ENCODE measurements around the gene SYNPO2. TPM values are rescaled to one million over a fixed set of nuclear protein-coding genes. Genes with fewer than 3 reads are reported as not detected.

The SYNPO2 gene
- total and polyA plus RNA-seq, 2 of the 8 experiments (the other 6 are each of a cell fraction or from before 2014, with no cell fraction given) = 0.50 to 4.2 TPM

DNA sequence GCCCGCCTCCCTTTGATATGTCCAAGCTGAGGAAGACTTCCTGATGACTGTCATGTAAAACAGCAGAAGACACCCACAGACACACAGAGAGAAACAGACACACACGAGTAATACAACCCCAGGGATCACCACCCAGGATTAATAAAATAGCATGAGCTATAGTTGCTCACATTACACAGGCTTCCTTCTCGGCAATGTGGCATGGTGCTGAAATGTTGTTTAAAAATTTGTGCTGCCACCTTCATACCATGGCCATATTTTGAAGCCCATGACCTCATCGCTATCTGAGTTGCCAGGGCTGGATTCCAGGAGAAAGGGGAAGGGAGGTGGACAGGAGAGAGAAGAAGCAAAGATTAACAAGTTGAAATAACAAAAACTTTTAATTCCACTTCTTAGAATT lies 111.7 kb downstream of the SYNPO2 start:
- DNase-seq (ENCODE audit: low read depth in 1 of 2, low spot score in 2 of 2) (no peak), FAIRE-seq (no peak)
- no peaks in the 10 kb centered on the region for H3K79me2 ChIP-seq (ENCODE audit: control insufficient read depth in 1 of 2, insufficient read depth in 2 of 2, low read length in 2 of 2)
- H3K23me2 ChIP-seq (ENCODE audit: low read depth, low read length) = no peaks in the 10 kb centered on the region
- H3K4me3 ChIP-seq (ENCODE audit: extremely low read depth in 1 of 4, insufficient read depth in 2 of 4, low read depth in 3 of 4, low read length in 4 of 4) = no peak overlapping the region
- H3K9ac ChIP-seq (replicated peaks in 1 of 4; ENCODE audit: extremely low read depth in 1 of 4, low read depth in 3 of 4, low read length in 3 of 4) = no peak overlapping the region
- H4K20me1 ChIP-seq (replicated peaks in 1 of 2; ENCODE audit: control insufficient read depth in 1 of 2, insufficient read depth in 2 of 2, low read length in 2 of 2) = no peaks in the 10 kb centered on the region
- no peak overlapping the region for H2BK120ac ChIP-seq (replicated peaks; ENCODE audit: low read depth, low read length)
- H3K23ac ChIP-seq (ENCODE audit: insufficient read length) = no peak overlapping the region
- ChIA-PET POLR2A (ENCODE audit: partially characterized antibody) (no interaction called here), CTCF (ENCODE audit: partially characterized antibody) (interaction anchor here (0.5 to 1.9 kb wide), 3 partner anchors 17 to 136 kb away, joined by 3 to 5 read pairs (median 4); no protein-coding TSS in a partner anchor)
- H4K8ac ChIP-seq (ENCODE audit: extremely low read depth, insufficient read depth, low read length) = no peak overlapping the region
- H2BK15ac ChIP-seq (ENCODE audit: low read length) = no peak overlapping the region
- H3K56ac ChIP-seq (replicated peaks; ENCODE audit: insufficient read length, low read depth, low read length) = no peak overlapping the region
- no peaks in the 10 kb centered on the region for H3K27me3 ChIP-seq (replicated peaks in 1 of 4; ENCODE audit: control insufficient read depth in 3 of 4, extremely low read depth in 1 of 4, insufficient read depth in 3 of 4, low read length in 3 of 4)
- no peak overlapping the region for H2AK5ac ChIP-seq (ENCODE audit: low read depth, low read length)
- no peak overlapping the region for H3K4me2 ChIP-seq (ENCODE audit: insufficient read depth in 1 of 2, low read depth in 2 of 2, low read length in 2 of 2)
- no peak overlapping the region for H3K18ac ChIP-seq (ENCODE audit: extremely low read depth, low read length)
- H2BK12ac ChIP-seq (ENCODE audit: low read depth, low read length) = no peak overlapping the region; the same call in 1 of the 2 replicates
- H3K9me3 ChIP-seq (ENCODE audit: insufficient read depth in 2 of 2, low read depth in 1 of 2, low read length in 1 of 2) = no peaks in the 10 kb centered on the region
- no peak overlapping the region for H4K91ac ChIP-seq (replicated peaks; ENCODE audit: insufficient read length, low read length)
- H2BK20ac ChIP-seq (ENCODE audit: low read length) = no peak overlapping the region
- no peak overlapping the region for H3K14ac ChIP-seq (ENCODE audit: insufficient read length)
- no peaks in the 10 kb centered on the region for H3K36me3 ChIP-seq (ENCODE audit: control insufficient read depth in 2 of 4, insufficient read depth in 4 of 4, low read length in 3 of 4)
- no peak overlapping the region for H2AFZ ChIP-seq (ENCODE audit: low read length)
- 77% methylated on average over 4 of the region's 4 CpGs; no CpG with 5 or more reads in 1 of the 2 experiments for WGBS, 2 experiments (ENCODE audit: extremely low coverage in 1 of 2, insufficient coverage in 1 of 2, insufficient read length in 1 of 2, insufficient replicate concordance in 2 of 2, low coverage in 1 of 2, low lambda C conversion rate in 2 of 2, missing lambda C conversion rate in 1 of 2)
- no peaks in the 10 kb centered on the region for H3K79me1 ChIP-seq (ENCODE audit: low read depth, low read length)
- H3K4me1 ChIP-seq (replicated peaks in 1 of 4; ENCODE audit: control insufficient read depth in 3 of 4, insufficient read depth in 4 of 4, low read length in 3 of 4) = peaks cover 0 to 8% (median 4%) of the 10 kb centered on the region in 4 experiments; a peak in 2 of 7 replicates
- no peak overlapping the region for H4K5ac ChIP-seq (ENCODE audit: insufficient read length, low read depth, low read length)
- no peak overlapping the region for H2BK5ac ChIP-seq (ENCODE audit: low read depth, low read length)
- no peak overlapping the region for H3K27ac ChIP-seq (ENCODE audit: low read depth, low read length)
- no peak overlapping the region for H3K4ac ChIP-seq (replicated peaks; ENCODE audit: insufficient read length, low read depth, low read length)
- TF ChIP-seq GTF2F1 (IDR thresholded peaks at IDR 0.05; ENCODE audit: borderline replicate concordance, low read depth, low read length) (no peak), EZH2 (IDR thresholded peaks at IDR 0.05; ENCODE audit: low read depth, low read length, severe bottlenecking) (no peak), JUN (IDR thresholded peaks at IDR 0.05; ENCODE audit: low read depth, low read length) (no peak), RFX5 (IDR thresholded peaks at IDR 0.05; ENCODE audit: borderline replicate concordance, low read depth, low read length) (no peak), KDM5A (IDR thresholded peaks at IDR 0.05; ENCODE audit: low read length) (no peak), SUZ12 (IDR thresholded peaks at IDR 0.05; ENCODE audit: low read length) (no peak), CBX8 (IDR thresholded peaks at IDR 0.05; ENCODE audit: borderline replicate concordance, low read depth, low read length) (no peak), TCF12 (IDR thresholded peaks at IDR 0.05; ENCODE audit: low read depth, low read length) (no peak), CREB1 (IDR thresholded peaks at IDR 0.05) (no peak), SP2 (IDR thresholded peaks at IDR 0.05; ENCODE audit: low read length) (no peak), NRF1 (IDR thresholded peaks at IDR 0.05; ENCODE audit: low read depth, low read length) (no peak), RXRA (IDR thresholded peaks at IDR 0.05; ENCODE audit: insufficient read depth, low read depth, low read length) (no peak)
- TF ChIP-seq, protein P1, sequence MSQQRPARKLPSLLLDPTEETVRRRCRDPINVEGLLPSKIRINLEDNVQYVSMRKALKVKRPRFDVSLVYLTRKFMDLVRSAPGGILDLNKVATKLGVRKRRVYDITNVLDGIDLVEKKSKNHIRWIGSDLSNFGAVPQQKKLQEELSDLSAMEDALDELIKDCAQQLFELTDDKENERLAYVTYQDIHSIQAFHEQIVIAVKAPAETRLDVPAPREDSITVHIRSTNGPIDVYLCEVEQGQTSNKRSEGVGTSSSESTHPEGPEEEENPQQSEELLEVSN (IDR thresholded peaks at IDR 0.05) = no peak

Data from H1 (cell line).